ENCODE results near the gene MRPL23.

DNA sequence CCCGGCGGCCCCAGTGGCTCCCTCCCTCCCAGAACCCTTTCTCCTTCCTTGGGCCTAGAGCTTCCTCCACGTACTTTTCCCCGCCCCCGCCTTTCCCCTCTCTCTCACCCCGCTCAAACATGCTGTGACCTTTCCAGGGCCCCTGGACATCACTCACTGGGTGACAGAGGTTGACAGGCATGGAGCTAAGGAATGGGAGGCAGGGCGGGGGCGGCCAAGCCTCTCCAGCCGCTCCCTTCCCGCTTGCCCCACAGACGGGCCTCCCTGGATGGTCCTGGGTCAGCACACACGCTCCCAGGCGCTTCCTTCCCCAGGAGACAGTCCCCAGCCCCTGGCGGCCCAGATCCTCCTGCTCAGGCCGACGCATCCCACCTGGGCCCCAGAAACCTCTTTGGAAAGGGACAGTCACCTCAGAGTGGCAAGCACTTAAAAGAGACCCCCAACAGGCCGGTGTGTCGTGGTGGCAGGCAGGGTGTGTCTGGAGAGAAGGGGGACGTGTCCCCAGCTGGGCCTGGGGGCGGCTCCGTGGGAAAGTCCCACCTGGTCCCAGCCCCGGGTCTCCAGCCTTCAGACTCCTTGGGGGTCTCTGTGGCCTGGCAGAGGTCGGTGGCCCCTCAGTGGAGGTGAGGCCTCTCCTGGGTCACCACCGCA, 41.7 kb downstream of the MRPL23 start:
- TF ChIP-seq CREB1 (IDR thresholded peaks at IDR 0.05) = no peak
- TF ChIP-seq, protein P1, sequence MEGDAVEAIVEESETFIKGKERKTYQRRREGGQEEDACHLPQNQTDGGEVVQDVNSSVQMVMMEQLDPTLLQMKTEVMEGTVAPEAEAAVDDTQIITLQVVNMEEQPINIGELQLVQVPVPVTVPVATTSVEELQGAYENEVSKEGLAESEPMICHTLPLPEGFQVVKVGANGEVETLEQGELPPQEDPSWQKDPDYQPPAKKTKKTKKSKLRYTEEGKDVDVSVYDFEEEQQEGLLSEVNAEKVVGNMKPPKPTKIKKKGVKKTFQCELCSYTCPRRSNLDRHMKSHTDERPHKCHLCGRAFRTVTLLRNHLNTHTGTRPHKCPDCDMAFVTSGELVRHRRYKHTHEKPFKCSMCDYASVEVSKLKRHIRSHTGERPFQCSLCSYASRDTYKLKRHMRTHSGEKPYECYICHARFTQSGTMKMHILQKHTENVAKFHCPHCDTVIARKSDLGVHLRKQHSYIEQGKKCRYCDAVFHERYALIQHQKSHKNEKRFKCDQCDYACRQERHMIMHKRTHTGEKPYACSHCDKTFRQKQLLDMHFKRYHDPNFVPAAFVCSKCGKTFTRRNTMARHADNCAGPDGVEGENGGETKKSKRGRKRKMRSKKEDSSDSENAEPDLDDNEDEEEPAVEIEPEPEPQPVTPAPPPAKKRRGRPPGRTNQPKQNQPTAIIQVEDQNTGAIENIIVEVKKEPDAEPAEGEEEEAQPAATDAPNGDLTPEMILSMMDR (IDR thresholded peaks at IDR 0.05; ENCODE audit: control extremely low read depth in 1 of 3, insufficient read depth in 1 of 3, low read depth in 1 of 3, low read length in 3 of 3) = no peak

Data from H1 (cell line).